Mononuclear cell (primary cell): Measurements from ENCODE around the gene ZNF467. TPM values are rescaled to one million over a fixed set of nuclear protein-coding genes. Genes with fewer than 3 reads are reported as not detected.

Experiments
- H3K27me3 ChIP-seq: 2 replicates; pipeline ENCODE4 v1.6.0; 2011; ENCODE audit warnings: low read length, control low read depth; ENCODE audit not compliant: insufficient read depth
- H3K4me1 ChIP-seq: 2 replicates; pipeline ENCODE4 v1.5.1; 2011; ENCODE audit warnings: mild to moderate bottlenecking, low read length, control low read depth; ENCODE audit not compliant: insufficient read depth
- H3K4me3 ChIP-seq: 2 replicates; pipeline ENCODE4 v1.5.1; 2011; ENCODE audit warnings: mild to moderate bottlenecking, low read length, moderate library complexity
- H3K9me3 ChIP-seq: 2 replicates; pipeline ENCODE4 v1.5.1; 2011; ENCODE audit warnings: low read depth, mild to moderate bottlenecking, control low read depth, low read length
- total RNA-seq: library from RNA; depleted of rRNA; stranded (reverse); fragments of >200 nt; gene quantifications from one replicate; pipeline ENCODE4 v1.2.3, GENCODE V29; 2012

ZNF467 gene
- total RNA-seq, 1 donor, result 6.8 TPM

GRCh38 chr7:149716932-149717307, 56.5 kb downstream of the ZNF467 start:
- Histone ChIP-seq H3K27me3 (no peaks in the 10 kb centered on the region), H3K4me3 (no peak overlapping the region), H3K4me1 (peaks cover 16% of the 10 kb centered on the region), H3K9me3 (peaks cover 1% of the 10 kb centered on the region)

GRCh38 chr7:149716007-149716931, 57.1 kb downstream of the ZNF467 start:
- Histone ChIP-seq H3K27me3 (no peaks in the 10 kb centered on the region), H3K4me1 (peaks cover 16% of the 10 kb centered on the region), H3K9me3 (peaks cover 8% of the 10 kb centered on the region), H3K4me3 (no peak overlapping the region)

DNA sequence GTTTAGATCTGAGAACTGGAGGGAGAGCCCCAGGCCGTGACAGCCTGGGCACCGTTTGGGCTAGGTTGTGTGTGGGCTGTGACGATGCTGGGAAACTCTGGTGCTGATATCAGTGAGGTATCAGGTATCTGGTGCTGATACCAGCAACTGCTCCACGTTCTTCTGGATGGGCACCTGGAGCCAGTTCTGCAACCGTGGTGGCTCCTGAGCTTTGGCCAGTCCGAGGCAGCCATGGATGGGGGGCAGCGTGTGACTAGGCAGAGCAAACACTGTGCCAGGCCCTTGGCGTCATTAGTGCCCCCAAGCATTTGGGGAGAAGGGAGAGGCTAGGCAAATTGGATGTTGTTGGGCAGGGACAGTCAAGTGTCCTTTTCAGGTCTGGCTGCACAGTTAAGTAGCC, 57.9 kb downstream of the ZNF467 start:
- H3K4me3 ChIP-seq, result peak overlapping the region; percentile 48

DNA sequence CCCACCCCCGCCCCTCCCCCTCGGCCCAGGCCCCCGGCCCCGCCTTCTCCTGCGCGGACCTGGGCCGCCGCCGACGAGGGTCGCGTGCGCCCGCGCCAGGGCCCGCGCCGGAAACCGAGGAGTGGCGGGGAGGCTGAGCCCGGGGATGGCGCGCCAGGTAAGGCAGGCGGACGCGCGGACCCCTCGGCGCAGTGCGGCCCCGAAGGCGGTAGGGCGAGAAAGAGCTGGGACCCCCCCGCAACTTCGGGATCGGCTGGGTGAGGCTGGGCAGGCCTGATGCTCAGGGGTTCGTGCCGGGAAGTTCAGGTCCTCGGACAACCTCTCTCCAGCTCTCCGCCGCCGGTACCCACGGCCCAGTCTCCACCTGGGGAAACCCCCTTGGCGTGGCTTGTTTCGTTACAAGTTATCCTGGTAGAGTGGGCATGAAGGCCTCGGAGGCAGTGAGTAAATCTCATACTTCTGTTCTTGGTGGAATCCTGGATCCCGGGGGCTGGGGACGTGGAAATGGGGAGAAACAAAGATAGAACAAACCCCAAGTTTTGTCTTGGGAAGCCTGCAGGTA, 58.4 kb downstream of the ZNF467 start:
- H3K4me1 ChIP-seq, result peaks cover 16% of the 10 kb centered on the region
- peaks cover 16% of the 10 kb centered on the region for H3K9me3 ChIP-seq
- H3K27me3 ChIP-seq, result no peaks in the 10 kb centered on the region
- H3K4me3 ChIP-seq, result peak overlapping the region; percentile 48

More for the DNA sequence above, 57.9 kb downstream of the ZNF467 start:
- H3K27me3 ChIP-seq, result no peaks in the 10 kb centered on the region
- H3K4me1 ChIP-seq, result peaks cover 16% of the 10 kb centered on the region
- H3K9me3 ChIP-seq, result peaks cover 16% of the 10 kb centered on the region

Other genes with a start within 250 kb of the ZNF467 start
- 8.5 TPM for gene ZNF862, start 64.8 kb upstream of the ZNF467 start, total RNA-seq
- gene ATP6V0E2, start 100.4 kb upstream of the ZNF467 start, total RNA-seq, result 30.0 TPM